Activated CD8-positive, alpha-beta T cell treated with anti-CD3 and anti-CD28 coated beads, Interleukin-2, amount 10 ng/mL, durations not matched to agents 7 days and 5 days (primary cell): ENCODE measurements around the gene CCNK. TPM values are rescaled to one million over a fixed set of nuclear protein-coding genes. Genes with fewer than 3 reads are reported as not detected.

Experiments
- ATAC-seq: fragments of 150-1000 bp; cut with Tn5 transposase; one replicate; pipeline ENCODE4 v1.10.0; 2021; ENCODE audit warnings: moderate library complexity
- CTCF ChIA-PET: fragments of 350-600 bp; sonication (Branson Sonifier 250); formaldehyde crosslinking; loops from one replicate; lab custom pipeline; 2021; ENCODE audit warnings: antibody characterized with exemption; lab: Charles Lee
- POLR2A ChIA-PET: fragments of 350-600 bp; sonication (Branson Sonifier 250); formaldehyde crosslinking; loops from one replicate; lab custom pipeline; 2021; ENCODE audit warnings: antibody characterized with exemption; lab: Charles Lee
- DNase-seq: peaks from one replicate; pipeline ENCODE4 v3.0.0-alpha.2; 2020
- H3K27ac Mint-ChIP-seq: one replicate; pipeline ENCODE4 v1.8.0; 2021; ENCODE audit warnings: mild to moderate bottlenecking, mixed read lengths
- H3K27me3 Mint-ChIP-seq: one replicate; pipeline ENCODE4 v1.8.0; 2021; ENCODE audit warnings: low read depth, mixed read lengths
- H3K36me3 Mint-ChIP-seq: one replicate; pipeline ENCODE4 v1.8.0; 2021; ENCODE audit warnings: low read depth, mixed read lengths
- H3K4me1 Mint-ChIP-seq: one replicate; pipeline ENCODE4 v1.8.0; 2021; ENCODE audit warnings: low read depth, mixed read lengths
- H3K4me3 Mint-ChIP-seq: one replicate; pipeline ENCODE4 v1.8.0; 2021; ENCODE audit warnings: mild to moderate bottlenecking, mixed read lengths
- H3K9me3 Mint-ChIP-seq: one replicate; pipeline ENCODE4 v1.8.0; 2022; ENCODE audit warnings: mixed read lengths; ENCODE audit not compliant: insufficient read depth
- total RNA-seq, 2 experiments: library from RNA; stranded (reverse); gene quantifications; one replicate each; pipeline ENCODE4 v1.2.3, GENCODE V29; 2021

CCNK gene
- total RNA-seq, 2 experiments from 2014 or later = 81.0 to 81.2 TPM

DNA sequence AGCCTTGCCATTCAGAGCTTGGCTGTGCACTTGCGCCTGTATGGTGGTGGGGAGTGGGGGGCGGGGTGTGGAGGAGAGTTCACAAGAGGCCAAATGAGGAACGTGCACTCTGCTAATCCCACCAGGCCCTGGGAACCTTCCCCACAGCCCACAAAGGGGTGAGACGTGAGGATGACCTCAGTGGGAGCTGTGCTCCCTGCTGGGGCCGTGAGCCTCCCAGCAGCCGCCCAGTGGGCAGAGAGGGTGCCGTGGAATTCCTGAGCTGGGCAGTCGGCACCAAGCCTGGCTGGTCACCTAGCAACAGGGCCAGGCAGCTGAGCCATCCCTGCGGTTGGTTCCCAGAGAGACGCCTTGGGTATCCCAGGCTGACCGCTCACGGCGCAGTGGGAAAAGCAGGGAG lies 53.7 kb downstream of the CCNK start:
- H3K27me3 Mint-ChIP-seq = no peaks in the 10 kb centered on the region
- no peaks in the 10 kb centered on the region for H3K4me1 Mint-ChIP-seq

DNA sequence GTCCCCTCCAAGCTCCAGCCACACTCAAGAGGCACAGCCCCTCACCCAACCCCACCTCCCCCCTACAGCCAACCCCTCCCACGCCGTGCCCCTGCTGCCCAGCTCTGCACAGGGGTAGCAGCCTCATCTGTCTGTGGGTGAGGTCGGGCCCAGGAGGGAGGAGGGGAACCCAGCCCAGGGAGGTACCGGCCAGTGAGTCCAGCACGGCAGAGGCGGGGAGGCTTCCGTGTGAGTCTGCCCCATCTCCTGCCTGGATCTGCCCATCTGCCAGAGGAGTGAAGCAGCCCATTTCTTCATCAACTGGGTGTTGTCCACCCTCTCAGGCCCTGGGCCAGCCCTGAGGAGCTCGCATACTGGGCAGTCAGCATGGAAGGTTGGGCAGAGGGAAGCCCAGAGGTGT lies 54.2 kb downstream of the CCNK start:
- DNase-seq (no peak), ATAC-seq (no peak)
- CTCF ChIA-PET = interaction anchor here (0.8 kb wide), 1 partner anchor 10 kb away, joined by 3 read pairs; no protein-coding TSS in a partner anchor
- Mint-ChIP-seq H3K36me3 (no peaks in the 10 kb centered on the region), H3K4me1 (no peaks in the 10 kb centered on the region), H3K4me3 (no peak overlapping the region), H3K27me3 (no peaks in the 10 kb centered on the region), H3K27ac (no peak overlapping the region), H3K9me3 (no peaks in the 10 kb centered on the region)
- POLR2A ChIA-PET = no interaction called here

More for the DNA sequence above, 53.7 kb downstream of the CCNK start:
- Mint-ChIP-seq H3K9me3 (no peaks in the 10 kb centered on the region), H3K36me3 (no peaks in the 10 kb centered on the region), H3K27ac (no peak overlapping the region), H3K4me3 (no peak overlapping the region)
- ATAC-seq (no peak), DNase-seq (no peak)
- ChIA-PET CTCF (no interaction called here), POLR2A (no interaction called here)

DNA sequence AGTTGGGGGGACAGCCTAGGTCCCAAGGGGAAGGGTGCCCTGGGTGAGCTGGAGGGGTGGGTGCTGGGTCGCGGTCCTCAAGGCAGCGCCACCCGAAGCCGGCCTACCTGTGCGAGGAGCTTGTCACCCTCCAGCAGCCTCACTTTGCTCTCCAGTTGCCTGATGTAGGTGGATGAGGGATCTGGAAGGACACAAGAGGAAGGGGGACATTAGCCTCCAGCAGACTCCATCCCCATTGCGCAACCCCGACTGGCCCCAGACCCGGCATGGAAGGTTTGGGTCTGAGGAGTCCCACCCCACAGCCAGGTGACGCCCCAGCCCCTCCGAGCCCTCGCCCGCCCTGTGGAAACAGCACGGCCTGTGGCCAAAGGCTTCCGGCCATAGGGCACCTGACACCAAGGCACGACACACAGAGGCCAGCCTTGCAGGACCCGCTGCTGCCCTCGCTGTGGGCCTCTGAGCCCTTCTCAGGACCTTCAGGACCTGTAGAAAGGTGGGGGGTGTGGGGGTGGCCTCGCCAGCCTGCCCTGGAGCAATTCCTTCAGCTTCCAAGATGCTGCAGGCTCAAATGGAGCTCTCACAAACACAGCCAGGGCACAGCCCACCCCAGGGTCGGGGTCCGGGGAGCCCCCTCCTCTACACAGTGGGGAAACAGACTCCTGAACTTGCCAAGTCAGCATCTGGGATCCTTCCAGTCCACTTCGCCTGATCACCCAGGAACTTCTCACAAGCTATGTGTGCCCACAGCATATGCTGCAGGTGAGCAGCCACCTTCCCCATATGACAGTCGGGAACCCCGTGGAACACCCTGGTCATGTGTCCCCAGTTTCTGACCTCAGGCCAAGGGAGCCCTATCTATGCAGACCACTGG lies 54.9 kb downstream of the CCNK start:
- POLR2A ChIA-PET = no interaction called here
- DNase-seq (no peak), ATAC-seq (no peak)
- Mint-ChIP-seq H3K27ac (no peak overlapping the region), H3K36me3 (no peaks in the 10 kb centered on the region), H3K9me3 (no peaks in the 10 kb centered on the region), H3K4me3 (no peak overlapping the region), H3K27me3 (no peaks in the 10 kb centered on the region), H3K4me1 (no peaks in the 10 kb centered on the region)
- CTCF ChIA-PET = interaction anchor here (0.8 kb wide), 1 partner anchor 11 kb away, joined by 3 read pairs; no protein-coding TSS in a partner anchor

DNA sequence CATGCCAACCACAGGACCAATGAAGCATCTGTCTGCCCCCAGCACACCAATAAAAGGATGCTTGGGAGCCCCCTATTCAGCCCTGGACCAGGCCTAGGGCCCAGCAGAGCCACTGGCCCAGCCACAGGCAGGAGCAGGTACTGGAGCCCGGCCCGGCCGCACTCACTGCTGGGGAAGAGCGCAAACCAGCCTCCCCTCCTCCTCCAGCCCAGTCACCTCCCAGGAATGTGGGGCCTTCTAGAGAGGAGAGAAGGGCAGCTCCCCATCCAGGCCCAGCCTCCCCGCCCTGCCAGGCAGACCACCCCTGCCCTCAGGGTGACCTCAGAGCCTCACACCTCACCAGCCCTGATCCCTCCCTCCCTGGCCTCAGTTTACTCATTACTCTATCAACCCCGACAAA lies 56.2 kb downstream of the CCNK start:
- no peaks in the 10 kb centered on the region for H3K27me3 Mint-ChIP-seq
- no peaks in the 10 kb centered on the region for H3K9me3 Mint-ChIP-seq
- H3K4me3 Mint-ChIP-seq = no peak overlapping the region
- ChIA-PET CTCF (no interaction called here), POLR2A (no interaction called here)
- ATAC-seq (no peak), DNase-seq (no peak)
- H3K4me1 Mint-ChIP-seq = no peaks in the 10 kb centered on the region
- H3K36me3 Mint-ChIP-seq = no peaks in the 10 kb centered on the region
- H3K27ac Mint-ChIP-seq = no peak overlapping the region

DNA sequence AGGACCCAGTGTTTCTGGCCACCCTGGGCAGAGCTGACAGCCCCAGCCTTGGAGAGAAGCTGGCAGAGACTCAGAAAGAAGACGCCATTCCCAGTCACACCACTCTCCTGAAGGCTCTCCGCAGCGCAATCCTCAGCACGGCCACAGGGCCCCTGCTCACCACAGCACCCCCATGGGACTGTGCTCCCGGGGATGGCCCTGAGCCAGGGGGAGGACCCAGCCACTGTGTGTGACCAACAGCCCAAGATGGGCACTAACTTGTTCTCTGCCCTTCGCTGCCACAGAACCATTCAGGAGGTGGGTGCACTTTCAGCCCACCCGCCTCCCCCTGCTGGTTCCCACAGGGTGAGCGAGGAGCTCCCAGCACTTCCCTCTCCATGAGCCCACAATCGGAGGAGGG lies 57.1 kb downstream of the CCNK start:
- ChIA-PET CTCF (no interaction called here), POLR2A (no interaction called here)
- no peak overlapping the region for H3K4me3 Mint-ChIP-seq
- no peaks in the 10 kb centered on the region for H3K4me1 Mint-ChIP-seq
- H3K27me3 Mint-ChIP-seq = no peaks in the 10 kb centered on the region
- no peaks in the 10 kb centered on the region for H3K36me3 Mint-ChIP-seq
- DNase-seq (no peak), ATAC-seq (no peak)
- H3K27ac Mint-ChIP-seq = no peak overlapping the region
- no peaks in the 10 kb centered on the region for H3K9me3 Mint-ChIP-seq

DNA sequence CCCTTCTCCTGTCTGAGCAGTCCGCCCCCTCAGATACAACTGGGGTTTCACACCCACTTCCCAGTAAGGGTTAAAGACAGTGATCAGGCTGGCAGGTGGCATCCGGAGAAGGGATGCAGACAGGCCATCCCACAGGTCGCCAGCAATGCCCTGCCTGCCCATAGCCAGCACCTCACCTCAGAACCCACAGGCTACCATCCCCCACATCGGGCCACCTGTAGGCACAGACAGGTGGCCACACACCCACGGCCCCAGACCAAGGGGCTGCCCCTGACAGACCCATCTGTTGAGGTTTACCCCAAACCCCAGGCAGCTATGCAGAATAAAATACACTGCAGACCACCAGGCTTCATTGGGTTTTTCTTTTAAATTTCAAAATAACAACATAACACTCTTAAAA lies 57.5 kb downstream of the CCNK start:
- no peaks in the 10 kb centered on the region for H3K4me1 Mint-ChIP-seq
- ATAC-seq (no peak), DNase-seq (no peak)
- ChIA-PET CTCF (no interaction called here), POLR2A (no interaction called here)
- H3K36me3 Mint-ChIP-seq = no peaks in the 10 kb centered on the region
- H3K27ac Mint-ChIP-seq = no peak overlapping the region
- H3K4me3 Mint-ChIP-seq = no peak overlapping the region
- no peaks in the 10 kb centered on the region for H3K9me3 Mint-ChIP-seq
- no peaks in the 10 kb centered on the region for H3K27me3 Mint-ChIP-seq

DNA sequence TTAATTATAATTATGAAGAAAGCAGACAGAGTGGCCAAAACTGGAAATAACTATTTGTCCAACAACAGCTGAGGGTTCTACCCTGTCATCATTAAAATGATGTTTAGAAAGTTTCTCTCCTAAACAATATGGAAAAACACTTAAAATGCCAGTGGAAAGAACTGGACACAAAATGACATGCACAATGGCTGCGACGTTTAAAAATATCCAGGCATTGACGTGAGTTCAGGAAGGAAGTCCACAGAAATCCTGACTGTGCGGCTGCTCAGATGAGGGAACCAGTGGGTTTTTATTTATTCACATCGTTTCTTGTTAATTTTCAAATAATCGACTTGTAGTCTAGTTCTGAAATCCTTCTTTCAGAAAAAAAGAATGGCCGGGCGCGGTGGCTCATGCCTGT lies 58.3 kb downstream of the CCNK start:
- ChIA-PET POLR2A (no interaction called here), CTCF (no interaction called here)
- DNase-seq = no peak
- ATAC-seq = no peak
- H3K36me3 Mint-ChIP-seq = no peaks in the 10 kb centered on the region
- H3K9me3 Mint-ChIP-seq = no peaks in the 10 kb centered on the region
- H3K27ac Mint-ChIP-seq = no peak overlapping the region
- no peaks in the 10 kb centered on the region for H3K27me3 Mint-ChIP-seq
- H3K4me1 Mint-ChIP-seq = no peaks in the 10 kb centered on the region
- H3K4me3 Mint-ChIP-seq = no peak overlapping the region

DNA sequence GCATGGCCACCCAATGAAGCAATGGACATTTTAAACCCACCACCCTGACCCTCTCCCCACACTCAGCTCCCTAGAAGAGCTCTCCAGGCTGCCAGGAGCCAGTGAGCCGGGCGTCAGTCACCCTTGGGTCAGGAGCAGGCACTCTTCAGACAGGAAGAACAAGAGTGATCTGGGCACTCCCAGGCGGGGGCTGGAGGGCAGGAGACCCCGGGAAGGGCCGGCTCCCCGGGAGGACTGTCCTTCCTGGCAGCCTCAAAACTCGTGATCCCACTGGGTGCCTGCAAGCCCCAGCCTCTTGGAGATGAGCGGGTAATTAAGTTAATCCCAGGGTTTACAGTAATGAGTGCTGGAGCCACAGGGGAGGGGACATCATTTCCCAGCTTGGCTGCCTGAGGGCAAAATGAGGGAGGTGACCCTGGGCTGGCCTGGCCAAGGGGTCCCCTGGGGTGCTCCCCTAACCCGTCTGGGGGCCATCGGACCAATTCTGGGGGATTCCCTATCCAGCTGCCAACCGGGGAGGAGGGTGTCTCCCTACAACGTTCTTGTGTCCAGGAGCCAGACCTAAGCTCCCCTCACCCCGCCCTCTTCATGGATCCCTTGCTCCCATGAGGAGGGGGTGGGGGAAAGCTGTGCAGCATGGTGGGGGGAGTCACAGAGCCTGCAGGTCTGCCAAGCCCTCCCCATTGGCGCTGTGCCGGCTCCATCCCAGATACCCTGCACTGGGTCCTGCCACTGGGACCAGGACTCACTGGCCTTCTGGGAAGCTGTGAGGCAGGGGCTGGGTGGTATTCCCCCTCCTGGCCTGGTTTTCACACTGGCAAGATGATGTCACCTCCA lies 59.2 kb downstream of the CCNK start:
- no peaks in the 10 kb centered on the region for H3K4me1 Mint-ChIP-seq
- H3K4me3 Mint-ChIP-seq = no peak overlapping the region
- CTCF ChIA-PET = interaction anchor here (0.8 kb wide), 1 partner anchor 23 kb away, joined by 3 read pairs; no protein-coding TSS in a partner anchor
- no peak for DNase-seq
- no peak for ATAC-seq
- H3K27me3 Mint-ChIP-seq = no peaks in the 10 kb centered on the region
- no peaks in the 10 kb centered on the region for H3K36me3 Mint-ChIP-seq
- H3K9me3 Mint-ChIP-seq = no peaks in the 10 kb centered on the region
- H3K27ac Mint-ChIP-seq = no peak overlapping the region
- POLR2A ChIA-PET = no interaction called here

DNA sequence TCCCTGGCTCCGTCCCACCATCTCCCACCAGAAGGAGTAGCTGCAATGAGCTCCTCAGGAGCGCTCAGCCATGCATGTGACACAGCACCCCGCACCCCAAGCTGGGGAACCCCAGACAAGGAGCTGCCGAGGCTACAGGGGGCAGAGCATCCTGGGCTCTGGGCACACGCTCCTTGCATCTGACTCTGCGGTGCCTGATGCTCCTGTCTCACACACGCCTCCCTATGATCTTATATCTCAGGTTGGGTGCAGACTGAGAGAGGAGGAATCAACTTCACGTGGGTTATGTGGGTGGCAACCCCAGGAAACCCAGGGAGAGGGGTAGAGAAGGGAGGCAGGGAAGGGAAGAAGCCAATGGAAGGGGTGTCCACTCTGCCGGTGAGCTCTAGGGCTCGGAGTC lies 60.0 kb downstream of the CCNK start:
- no peak overlapping the region for H3K4me3 Mint-ChIP-seq
- H3K4me1 Mint-ChIP-seq = no peaks in the 10 kb centered on the region
- no peaks in the 10 kb centered on the region for H3K36me3 Mint-ChIP-seq
- H3K27me3 Mint-ChIP-seq = no peaks in the 10 kb centered on the region
- ATAC-seq (no peak), DNase-seq (no peak)
- H3K27ac Mint-ChIP-seq = no peak overlapping the region
- CTCF ChIA-PET = interaction anchor here (0.8 kb wide), 1 partner anchor 24 kb away, joined by 3 read pairs; no protein-coding TSS in a partner anchor
- POLR2A ChIA-PET = no interaction called here
- H3K9me3 Mint-ChIP-seq = no peaks in the 10 kb centered on the region

DNA sequence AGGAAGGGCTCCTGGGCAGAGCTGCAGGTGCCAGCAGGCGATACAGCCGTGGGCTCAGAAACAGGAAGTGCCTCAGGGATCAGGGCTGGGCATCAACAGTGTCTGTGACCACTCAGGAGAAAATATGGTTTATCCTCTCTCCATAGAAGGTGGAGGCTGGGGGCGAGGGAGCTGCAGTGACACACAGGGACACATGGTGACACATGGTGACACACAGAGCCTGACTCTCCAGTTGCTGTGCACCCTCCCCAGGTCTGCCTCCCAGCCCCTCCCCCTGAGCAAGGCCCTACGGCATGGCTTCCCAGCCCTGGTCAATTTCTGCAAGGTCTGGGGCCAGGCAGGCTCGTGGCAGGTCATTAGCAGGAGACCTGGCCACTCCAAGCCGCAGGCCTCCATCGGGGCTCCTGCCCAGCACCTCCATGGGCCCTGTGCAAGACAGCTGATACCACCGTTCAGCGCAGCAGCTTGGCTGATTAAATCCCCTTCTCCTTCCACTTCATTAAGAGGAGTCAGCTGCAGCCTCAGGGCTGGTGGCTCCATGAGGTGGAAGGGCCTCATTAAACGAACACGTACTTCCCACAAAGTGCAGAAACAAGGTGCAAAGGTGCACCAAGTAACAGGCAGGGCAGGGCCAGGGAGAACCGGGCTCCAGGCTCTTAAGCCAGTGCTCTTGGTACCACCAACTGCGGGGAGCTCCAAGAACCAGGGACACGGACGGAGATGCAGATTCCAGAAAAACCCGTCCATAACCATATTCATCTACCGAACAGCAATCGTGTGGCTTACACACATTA lies 60.7 kb downstream of the CCNK start:
- POLR2A ChIA-PET = no interaction called here
- H3K27ac Mint-ChIP-seq = no peak overlapping the region
- ATAC-seq (no peak), DNase-seq (no peak)
- H3K27me3 Mint-ChIP-seq = no peaks in the 10 kb centered on the region
- no peaks in the 10 kb centered on the region for H3K4me1 Mint-ChIP-seq
- no peaks in the 10 kb centered on the region for H3K36me3 Mint-ChIP-seq
- CTCF ChIA-PET = no interaction called here
- no peaks in the 10 kb centered on the region for H3K9me3 Mint-ChIP-seq
- no peak overlapping the region for H3K4me3 Mint-ChIP-seq

DNA sequence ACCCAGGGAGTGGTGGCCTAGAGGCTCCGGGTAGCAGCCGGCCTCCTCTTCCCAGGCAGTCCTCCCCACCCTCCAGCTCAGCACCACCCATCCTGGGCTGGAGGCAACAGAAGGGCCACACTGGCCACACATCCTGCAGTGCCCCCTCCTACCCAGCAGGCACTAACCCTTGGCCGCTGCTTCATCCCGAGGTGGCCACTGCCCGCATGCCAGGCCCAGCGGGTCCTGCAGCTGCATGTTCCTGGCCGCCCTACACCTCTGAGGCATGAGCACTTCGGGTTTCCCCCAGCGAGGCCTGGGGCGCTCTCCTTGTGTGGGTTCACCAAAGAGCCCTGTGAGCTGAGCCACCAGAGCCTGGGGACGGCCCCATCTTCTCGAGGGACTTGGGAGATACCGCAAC lies 61.4 kb downstream of the CCNK start:
- Mint-ChIP-seq H3K27me3 (no peaks in the 10 kb centered on the region), H3K4me3 (no peak overlapping the region), H3K27ac (no peak overlapping the region), H3K9me3 (no peaks in the 10 kb centered on the region), H3K4me1 (no peaks in the 10 kb centered on the region), H3K36me3 (no peaks in the 10 kb centered on the region)
- ChIA-PET CTCF (no interaction called here), POLR2A (no interaction called here)
- no peak for ATAC-seq
- DNase-seq = no peak
